GM21786 (cell line): ENCODE data around the gene TMPRSS9.

Experiments used
- ATAC-seq: cut with Tn5 transposase; IDR thresholded peaks from one replicate; pipeline ENCODE4 v1.9.1; 2021; ENCODE audit not compliant: unreplicated experiment

The TMPRSS9 gene

GRCh38 chr19:2431318-2432055 is 71.4 kb downstream of the TMPRSS9 start:
- ATAC-seq, result no peak

- ATAC-seq, result no peak
These were observed 72.2 kb downstream of the TMPRSS9 start for GRCh38 chr19:2432131-2432848.

GRCh38 chr19:2433854-2434253 is 73.8 kb downstream of the TMPRSS9 start:
- ATAC-seq, result no peak

GRCh38 chr19:2434267-2434666 is 74.2 kb downstream of the TMPRSS9 start:
- ATAC-seq, result no peak

GRCh38 chr19:2434721-2435265 is 74.7 kb downstream of the TMPRSS9 start:
- no peak for ATAC-seq

- ATAC-seq, result no peak
These were observed 76.3 kb downstream of the TMPRSS9 start for GRCh38 chr19:2436384-2436783.

- ATAC-seq, result no peak
These were observed 76.9 kb downstream of the TMPRSS9 start for GRCh38 chr19:2436926-2437325.

- no peak for ATAC-seq
These were observed 78.1 kb downstream of the TMPRSS9 start for GRCh38 chr19:2438178-2438577.

- ATAC-seq, result no peak
These were observed 80.5 kb downstream of the TMPRSS9 start for GRCh38 chr19:2440515-2440914.

- no peak for ATAC-seq
These were observed 81.2 kb downstream of the TMPRSS9 start for GRCh38 chr19:2441096-2441752.

- ATAC-seq, result no peak
These were observed 83.2 kb downstream of the TMPRSS9 start for GRCh38 chr19:2443116-2443784.

- ATAC-seq, result no peak
These were observed 83.7 kb downstream of the TMPRSS9 start for GRCh38 chr19:2443785-2444182.

GRCh38 chr19:2444251-2445002 is 84.4 kb downstream of the TMPRSS9 start:
- ATAC-seq, result no peak

- ATAC-seq, result no peak
These were observed 86.3 kb downstream of the TMPRSS9 start for GRCh38 chr19:2446381-2446780.

GRCh38 chr19:2449019-2449418 is 89.0 kb downstream of the TMPRSS9 start:
- ATAC-seq, result no peak

- no peak for ATAC-seq
These were observed 91.1 kb downstream of the TMPRSS9 start for GRCh38 chr19:2451138-2451537.

- ATAC-seq, result no peak
These were observed 91.7 kb downstream of the TMPRSS9 start for GRCh38 chr19:2451741-2452140.

GRCh38 chr19:2453431-2454025 is 93.5 kb downstream of the TMPRSS9 start:
- ATAC-seq, result no peak

GRCh38 chr19:2454199-2454961 is 94.3 kb downstream of the TMPRSS9 start:
- no peak for ATAC-seq
